NOMO-1 treated with DMSO at 0.1 percent for 48 hours (cell line): ENCODE data around the gene PKP4.
"Not testable (repeated sequence)": the region's sequence is repeated elsewhere in the genome, so short reads cannot be mapped to it uniquely, and the experiment has no call there.

Experiments used
- DNase-seq: peaks from one replicate; lab custom pipeline; 2025; ENCODE audit not compliant: unreplicated experiment; lab: John Stamatoyannopoulos, UW

PKP4 gene

GRCh38 chr2:158456309-158457066 is at the start of gene PKP4, which contains the start of gene CCDC148:
PKP4 (plus strand) TSS chr2:158456952; CDS start chr2:158533185, 76,233 bp downstream.
CCDC148 (minus strand) TSS chr2:158456753; CDS start chr2:158456439, 314 bp downstream.
- DNase-seq: peak; percentile 93

GRCh38 chr2:158407031-158407430 is 49.7 kb upstream of the PKP4 start:
- no peak for DNase-seq

DNA sequence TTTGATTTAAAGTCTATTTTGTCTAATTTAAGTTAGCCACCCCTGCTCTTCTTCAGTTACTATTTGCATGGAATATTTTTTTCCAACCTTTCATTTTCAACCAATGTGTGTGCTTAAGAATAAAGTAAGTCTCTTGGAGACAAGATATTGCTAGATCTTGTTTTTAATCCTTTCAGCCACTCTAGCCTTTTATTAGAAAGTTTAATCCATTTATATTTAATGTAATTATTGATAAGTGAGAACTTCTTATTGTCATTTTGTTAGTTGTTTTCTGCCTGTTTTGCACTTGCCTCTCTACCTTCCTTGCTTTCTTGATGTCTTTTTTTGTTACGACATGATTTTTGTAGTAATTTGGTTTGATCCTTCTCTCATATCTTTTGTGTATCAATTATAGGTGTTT is 46.6 kb upstream of the PKP4 start:
- no peak for DNase-seq

- no peak for DNase-seq
Observed at GRCh38 chr2:158411748-158412147, 45.0 kb upstream of the PKP4 start.

DNA sequence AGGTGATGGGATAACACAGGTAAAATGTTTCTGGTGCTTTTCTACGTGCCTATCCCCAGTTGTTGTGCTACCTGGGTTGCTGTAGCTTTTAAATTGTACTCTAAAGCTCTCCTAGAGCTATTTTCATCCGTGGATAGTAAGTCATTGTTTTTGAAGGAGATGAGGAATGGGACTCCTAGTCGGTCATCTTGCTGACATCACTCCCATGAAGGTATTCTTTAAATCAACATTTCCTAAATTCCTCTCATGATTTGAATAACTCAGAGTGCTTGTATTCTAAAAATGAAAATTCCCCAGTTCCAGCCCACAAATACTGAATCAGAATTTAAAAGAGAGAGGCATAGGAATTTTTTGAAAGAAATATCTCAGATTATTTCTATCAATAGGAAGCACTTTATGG is 44.5 kb upstream of the PKP4 start:
- DNase-seq: no peak

DNA sequence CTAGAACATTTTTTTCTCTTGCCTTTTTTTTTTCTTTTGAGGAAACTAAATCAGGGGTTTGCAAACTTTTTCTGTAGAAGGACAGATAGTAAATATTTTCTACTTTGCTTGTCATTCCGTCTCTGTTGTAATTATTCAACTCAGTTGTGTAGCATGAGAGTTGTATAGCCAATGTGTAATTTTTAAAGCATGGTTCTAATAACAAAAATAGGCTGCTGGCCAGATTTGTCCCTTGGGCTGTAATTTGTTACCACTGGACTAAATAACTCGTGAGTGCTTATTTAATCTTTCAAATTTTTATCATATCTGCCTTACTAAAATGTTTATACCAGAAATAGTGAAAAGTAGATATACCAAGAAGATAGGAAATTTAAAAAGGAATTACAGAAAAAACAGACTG is 43.2 kb upstream of the PKP4 start:
- no peak for DNase-seq

DNA sequence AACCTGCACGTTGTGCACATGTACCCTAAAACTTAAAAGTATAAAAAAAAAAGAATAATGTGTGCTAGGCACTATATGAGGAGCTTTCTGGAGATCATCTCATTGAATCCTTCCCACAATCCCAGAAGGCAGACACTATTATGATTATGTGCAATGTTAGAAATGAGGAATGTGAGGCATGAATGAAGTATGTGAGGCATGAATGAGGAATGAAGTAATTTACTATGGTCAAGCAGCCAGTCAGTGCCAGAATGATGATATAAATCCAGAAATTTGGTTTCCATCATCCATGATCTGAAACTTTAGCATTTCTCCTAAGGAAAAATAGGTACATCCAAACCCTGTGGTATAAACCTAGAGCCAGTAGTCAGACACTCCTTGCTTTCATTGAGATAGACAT is 42.2 kb upstream of the PKP4 start:
- DNase-seq: no peak

DNA sequence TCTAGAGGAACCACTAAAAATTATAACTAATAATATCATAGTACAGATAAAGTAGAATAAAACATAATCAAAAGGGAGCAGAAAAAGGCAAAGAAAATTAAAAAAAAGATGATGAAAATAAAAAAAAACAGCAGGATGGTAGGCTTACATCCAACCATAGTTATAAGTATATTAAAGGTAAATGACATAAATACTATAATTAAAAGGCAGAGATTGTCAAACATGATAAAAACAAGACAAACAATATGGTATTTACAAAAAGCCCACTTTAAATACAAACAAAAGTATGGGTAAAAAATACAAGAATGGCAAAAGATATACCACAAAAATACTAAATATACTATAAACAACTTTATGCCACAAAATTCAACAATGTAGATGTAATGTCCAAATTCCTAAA is 24.6 kb upstream of the PKP4 start:
- DNase-seq: no peak

DNA sequence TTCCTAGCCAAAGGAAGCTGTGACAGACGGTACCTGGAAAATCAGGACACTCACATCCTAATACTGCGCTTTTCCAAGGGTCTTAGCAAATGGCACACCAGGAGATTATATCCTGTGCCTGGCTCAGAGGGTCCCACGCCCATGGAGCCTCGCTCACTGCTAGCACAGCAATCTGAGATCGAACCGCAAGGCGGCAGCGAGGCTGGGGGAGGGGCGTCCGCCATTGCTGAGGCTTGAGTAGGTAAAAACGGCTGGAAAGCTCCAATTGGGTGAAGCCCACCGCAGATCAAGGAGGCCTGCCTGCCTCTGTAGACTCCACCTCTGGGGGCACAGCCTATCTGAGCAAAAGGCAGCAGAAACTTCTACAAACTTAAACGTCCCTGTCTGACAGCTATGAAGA is 23.0 kb upstream of the PKP4 start:
- not testable (repeated sequence) for DNase-seq

DNA sequence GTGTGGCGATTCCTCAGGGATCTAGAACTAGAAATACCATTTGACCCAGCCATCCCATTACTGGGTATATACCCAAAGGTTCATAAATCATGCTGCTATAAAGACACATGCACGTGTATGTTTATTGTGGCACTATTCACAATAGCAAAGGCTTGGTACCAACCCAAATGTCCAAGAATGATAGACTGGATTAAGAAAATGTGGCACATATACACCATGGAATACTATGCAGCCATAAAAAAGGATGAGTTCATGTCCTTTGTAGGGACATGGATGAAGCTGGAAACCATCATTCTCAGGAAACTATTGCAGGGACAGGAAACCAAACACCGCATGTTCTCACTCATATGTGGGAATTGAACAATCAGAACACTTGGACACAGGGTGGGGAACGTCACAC is 17.7 kb upstream of the PKP4 start:
- not testable (repeated sequence) for DNase-seq

GRCh38 chr2:158443606-158444005 is 13.1 kb upstream of the PKP4 start:
- DNase-seq: no peak

- DNase-seq: peak; percentile 61
Observed at GRCh38 chr2:158457092-158457825, 507 bp downstream of the PKP4 start.

DNA sequence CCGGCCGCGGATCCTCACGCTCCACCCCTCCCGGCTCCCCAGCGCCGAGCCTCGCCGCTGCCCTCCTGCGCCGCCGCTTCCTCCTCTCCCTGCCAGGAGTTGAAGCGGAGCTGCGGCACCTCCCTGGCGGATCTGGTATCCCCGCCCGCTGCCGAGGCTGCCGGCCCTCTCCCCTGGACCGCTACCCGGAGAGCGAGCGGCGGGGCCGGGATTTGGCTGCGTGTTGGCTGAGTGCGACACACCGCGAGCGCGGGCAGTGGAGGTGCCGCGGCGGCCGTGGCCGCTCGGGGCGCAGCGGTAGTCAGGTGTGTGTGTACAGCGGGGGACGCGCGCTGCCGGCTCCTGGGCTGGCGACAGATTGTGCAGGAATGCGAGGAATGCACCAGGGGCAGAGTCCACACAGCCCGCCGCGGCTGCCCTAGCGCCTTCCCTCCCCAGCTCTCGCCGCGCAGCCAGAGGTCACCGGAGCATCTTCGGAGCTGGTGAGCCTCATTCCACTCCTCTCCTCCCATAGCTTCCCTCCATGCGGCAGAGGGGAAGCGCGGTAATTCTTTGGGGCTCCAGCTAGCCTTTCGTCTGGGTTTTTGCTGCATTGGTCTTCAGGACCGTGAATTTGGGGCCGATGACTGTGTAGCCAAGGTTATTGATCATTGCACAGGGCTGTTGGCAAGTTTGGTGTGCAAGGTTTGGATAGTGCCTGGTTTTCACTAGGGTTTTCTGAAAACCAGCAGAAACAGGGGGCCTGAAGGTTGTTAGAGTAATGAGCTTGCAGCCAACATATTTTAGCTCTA is 1.3 kb downstream of the PKP4 start:
- DNase-seq: peak; percentile 61

DNA sequence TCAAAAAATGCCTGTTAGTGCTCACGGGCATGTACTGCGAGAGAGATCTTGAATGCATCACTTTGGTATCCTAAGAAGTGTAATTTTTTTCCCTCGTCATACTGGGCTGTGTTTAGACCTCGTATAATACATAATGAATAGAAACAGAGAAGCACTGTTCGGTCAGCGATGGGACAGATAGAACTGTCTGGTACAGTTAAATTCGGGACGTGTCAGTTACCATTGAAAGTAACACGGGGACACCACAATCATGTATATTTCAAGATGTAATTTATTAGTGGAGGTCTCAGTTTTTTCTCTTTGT is 1.8 kb downstream of the PKP4 start:
- DNase-seq: no peak

DNA sequence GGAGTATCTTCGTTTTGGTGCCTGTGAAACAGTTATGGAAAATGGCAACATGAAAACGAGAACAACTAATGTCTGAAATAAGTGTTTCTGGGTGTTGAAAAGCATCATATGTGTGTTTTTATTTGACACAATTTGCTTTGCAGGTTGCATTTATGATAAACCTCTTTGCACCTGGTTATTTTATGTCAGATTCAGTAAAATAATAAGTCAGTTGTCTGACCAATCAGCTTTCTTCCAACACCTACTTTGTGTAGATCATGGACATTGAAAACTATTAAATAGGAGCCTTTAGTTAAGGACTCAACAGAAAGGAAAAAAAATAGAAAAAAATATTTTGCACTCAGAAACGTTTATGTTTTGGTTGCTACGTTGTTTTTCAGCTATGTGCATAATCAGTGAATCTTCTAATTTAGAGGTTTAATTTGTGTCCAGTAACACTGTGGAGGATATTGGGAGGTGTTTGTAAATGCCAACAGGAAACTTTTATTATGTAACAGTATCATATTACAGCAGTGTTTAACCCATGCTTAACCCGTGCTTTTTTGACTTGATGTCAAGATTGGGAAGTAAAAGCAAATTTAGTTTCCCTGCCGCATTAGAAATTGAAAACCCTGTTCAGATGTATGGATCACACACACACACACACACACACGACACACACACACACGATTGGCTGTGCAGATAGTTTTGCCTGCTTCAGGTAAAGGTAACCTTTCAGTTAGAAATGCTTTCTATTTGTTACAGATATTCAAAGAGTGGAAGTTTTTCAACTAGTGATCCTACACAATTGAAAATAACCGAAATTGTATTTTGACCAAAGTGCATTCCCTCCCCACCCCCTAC is 2.6 kb downstream of the PKP4 start:
- peak; percentile 7 for DNase-seq

DNA sequence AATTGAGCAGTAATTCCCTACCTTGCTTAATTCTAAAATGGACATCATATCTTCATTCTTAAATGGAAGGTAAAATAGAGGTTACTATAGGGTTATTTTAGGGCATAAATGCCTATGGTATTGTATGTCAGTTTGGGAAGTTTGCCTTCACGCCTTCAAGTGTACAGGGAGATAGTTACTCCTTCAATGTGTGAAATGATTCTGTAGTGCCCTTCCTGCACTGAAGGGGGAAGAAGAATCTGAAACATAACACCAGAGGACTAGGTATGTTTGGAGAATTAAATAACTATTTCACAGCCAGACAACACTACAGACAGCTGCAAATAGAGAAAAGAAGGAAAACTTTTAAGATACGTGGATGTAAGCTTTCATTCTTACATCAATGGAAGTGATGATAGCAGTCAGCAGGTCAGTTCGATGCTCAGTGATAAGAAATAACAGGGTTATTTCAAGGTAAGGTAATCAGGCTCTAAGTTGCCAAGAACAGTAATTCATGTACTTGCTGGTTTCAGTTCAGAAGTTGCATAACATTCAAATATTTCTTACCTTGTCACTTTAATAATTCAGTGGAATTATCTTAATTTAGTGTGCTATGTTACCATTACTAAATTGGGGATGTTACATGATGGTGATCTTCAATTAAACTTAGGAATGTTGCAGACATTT is 4.0 kb downstream of the PKP4 start:
- no peak for DNase-seq

- DNase-seq: no peak
Observed at GRCh38 chr2:158463496-158464095, 6.8 kb downstream of the PKP4 start.

- DNase-seq: no peak
Observed at GRCh38 chr2:158464426-158465281, 7.9 kb downstream of the PKP4 start.

DNA sequence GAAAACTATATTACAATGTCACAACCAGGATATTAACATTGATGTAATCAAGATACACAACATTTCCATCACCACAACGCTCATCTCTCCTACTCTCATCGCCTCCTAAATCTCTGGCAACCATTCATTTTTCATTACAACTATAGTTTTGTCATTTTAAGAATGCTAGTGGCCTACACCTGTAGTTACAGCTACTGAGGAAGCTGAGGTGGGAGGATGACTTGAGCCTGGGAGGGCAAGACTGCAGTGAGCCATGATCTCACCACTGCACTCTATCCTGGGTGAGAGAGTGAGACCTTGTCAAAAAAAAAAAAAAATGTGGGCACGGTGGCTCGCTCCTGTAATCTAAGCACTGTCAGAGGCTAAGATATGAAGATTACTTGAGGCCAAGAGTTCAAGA is 10.5 kb downstream of the PKP4 start:
- no peak for DNase-seq
